ENCODE data around the gene TPSD1. TPM values are rescaled to one million over a fixed set of nuclear protein-coding genes. Genes with fewer than 3 reads are reported as not detected.
"Not testable (repeated sequence)": the region's sequence is repeated elsewhere in the genome, so short reads cannot be mapped to it uniquely, and the experiment has no call there.

The TPSD1 gene
- total RNA-seq, 1 donor from 2014 or later: not detected

GRCh38 chr16:1243363-1243762 lies 12.5 kb upstream of the TPSD1 start:
- H3K27me3 Mint-ChIP-seq; H3K4me1 Mint-ChIP-seq; intact Hi-C loops (cut with micrococcal nuclease); DNase-seq; H3K27ac Mint-ChIP-seq; H3K36me3 Mint-ChIP-seq (ENCODE audit: low read depth); H3K9me3 Mint-ChIP-seq; H3K4me3 Mint-ChIP-seq: not testable (repeated sequence)

DNA sequence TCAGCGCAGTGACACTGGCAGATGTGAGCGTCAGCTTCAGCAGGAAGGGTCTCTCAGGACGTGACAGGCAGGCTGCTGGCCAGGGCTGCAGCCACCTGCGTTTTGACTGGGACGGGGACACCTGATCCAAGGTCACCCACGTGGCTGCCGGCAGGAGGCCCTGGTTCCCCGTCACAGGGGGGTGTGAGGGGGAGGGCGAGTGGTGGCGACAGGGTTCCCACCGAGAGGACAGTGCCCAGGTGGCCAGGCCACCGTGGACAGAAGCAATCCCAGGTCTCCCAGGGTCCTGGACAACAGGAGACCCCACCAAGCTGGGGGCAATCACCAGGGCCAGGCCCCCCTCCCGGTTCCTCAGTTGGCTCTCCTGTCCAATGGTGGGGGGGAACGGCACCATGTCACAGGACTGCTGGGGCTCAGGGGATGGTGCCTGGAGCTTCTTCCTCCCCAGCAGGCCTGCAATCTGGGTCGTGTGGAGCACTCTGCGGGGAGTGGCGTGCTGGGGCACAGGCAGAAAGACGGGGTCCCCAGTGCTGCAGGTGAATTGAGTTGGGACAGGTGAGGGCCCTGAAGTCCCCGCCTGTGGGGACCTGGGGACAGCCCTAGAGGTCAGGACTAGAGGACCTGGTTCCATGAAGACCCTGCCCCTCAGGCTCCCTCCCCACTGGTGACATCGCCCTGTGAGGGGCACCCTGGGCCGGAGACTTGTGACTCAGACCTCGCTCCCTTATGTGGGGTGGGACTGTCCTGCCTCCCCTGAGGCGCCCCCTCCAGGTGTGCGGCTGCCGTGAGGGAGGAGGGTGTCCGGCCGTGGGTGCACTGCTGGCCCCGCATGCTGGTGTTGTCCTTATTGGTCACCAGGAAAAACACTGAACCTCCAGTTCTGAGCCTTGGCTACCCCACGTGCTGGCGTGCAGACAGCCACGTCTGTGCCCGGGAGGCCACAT lies 11.7 kb upstream of the TPSD1 start:
- intact Hi-C loops (cut with micrococcal nuclease); DNase-seq; H3K27me3 Mint-ChIP-seq; H3K4me1 Mint-ChIP-seq; H3K27ac Mint-ChIP-seq; H3K4me3 Mint-ChIP-seq; H3K36me3 Mint-ChIP-seq (ENCODE audit: low read depth); H3K9me3 Mint-ChIP-seq: not testable (repeated sequence)

GRCh38 chr16:1244881-1245280 lies 11.0 kb upstream of the TPSD1 start:
- peaks cover 4% of the 10 kb centered on the region for H3K4me1 Mint-ChIP-seq
- no peak for DNase-seq
- H3K36me3 Mint-ChIP-seq (ENCODE audit: low read depth): no peaks in the 10 kb centered on the region
- peaks cover 4% of the 10 kb centered on the region for H3K27me3 Mint-ChIP-seq
- no peak overlapping the region for H3K4me3 Mint-ChIP-seq
- H3K27ac Mint-ChIP-seq: no peak overlapping the region
- no peaks in the 10 kb centered on the region for H3K9me3 Mint-ChIP-seq
- intact Hi-C loops (cut with micrococcal nuclease): no loop called here

DNA sequence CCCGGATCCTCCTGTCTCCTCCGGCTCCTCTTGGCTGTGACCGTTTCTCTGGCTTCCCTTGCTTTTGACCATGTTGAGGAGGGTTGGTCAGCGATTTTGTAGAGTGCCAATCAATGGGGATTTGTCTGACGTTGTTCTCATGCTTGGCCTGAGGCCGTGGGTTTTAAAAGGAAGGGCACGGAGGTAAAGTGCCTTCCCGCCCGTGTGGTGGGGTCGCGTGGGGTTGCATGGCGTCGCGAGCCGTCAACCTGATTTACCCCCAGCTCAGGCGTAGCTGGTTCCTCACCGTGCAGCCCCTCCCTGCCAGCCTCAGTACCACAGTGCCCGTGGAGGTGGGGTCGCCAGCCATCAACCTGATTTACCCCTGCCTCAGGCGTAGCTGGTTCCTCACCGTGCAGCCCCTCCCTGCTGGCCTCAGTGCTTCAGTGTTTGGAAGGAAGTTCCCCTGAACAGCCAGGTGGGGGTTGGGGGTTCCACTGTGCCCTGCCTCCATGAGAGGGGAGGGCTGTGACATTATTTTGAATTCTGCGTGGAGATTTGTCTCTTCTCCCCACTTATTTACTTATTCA lies 10.3 kb upstream of the TPSD1 start:
- Mint-ChIP-seq H3K9me3 (no peaks in the 10 kb centered on the region), H3K27me3 (peaks cover 4% of the 10 kb centered on the region), H3K36me3 (ENCODE audit: low read depth) (no peaks in the 10 kb centered on the region), H3K4me3 (no peak overlapping the region), H3K4me1 (peaks cover 4% of the 10 kb centered on the region), H3K27ac (no peak overlapping the region)
- intact Hi-C loops (cut with micrococcal nuclease): no loop called here
- no peak for DNase-seq

- DNase-seq; H3K4me1 Mint-ChIP-seq; H3K4me3 Mint-ChIP-seq; intact Hi-C loops (cut with micrococcal nuclease); H3K9me3 Mint-ChIP-seq; H3K27me3 Mint-ChIP-seq; H3K36me3 Mint-ChIP-seq (ENCODE audit: low read depth); H3K27ac Mint-ChIP-seq: not testable (repeated sequence)
Observed at GRCh38 chr16:1247903-1248537, 7.8 kb upstream of the TPSD1 start.

GRCh38 chr16:1249031-1249755 lies 6.7 kb upstream of the TPSD1 start:
- H3K27ac Mint-ChIP-seq; H3K4me3 Mint-ChIP-seq; H3K27me3 Mint-ChIP-seq; H3K36me3 Mint-ChIP-seq (ENCODE audit: low read depth); H3K4me1 Mint-ChIP-seq; H3K9me3 Mint-ChIP-seq; intact Hi-C loops (cut with micrococcal nuclease); DNase-seq: not testable (repeated sequence)

- H3K27ac Mint-ChIP-seq; H3K36me3 Mint-ChIP-seq (ENCODE audit: low read depth); H3K4me3 Mint-ChIP-seq; DNase-seq; H3K4me1 Mint-ChIP-seq; intact Hi-C loops (cut with micrococcal nuclease); H3K9me3 Mint-ChIP-seq; H3K27me3 Mint-ChIP-seq: not testable (repeated sequence)
Observed at GRCh38 chr16:1253701-1254364, 2.0 kb upstream of the TPSD1 start.

DNA sequence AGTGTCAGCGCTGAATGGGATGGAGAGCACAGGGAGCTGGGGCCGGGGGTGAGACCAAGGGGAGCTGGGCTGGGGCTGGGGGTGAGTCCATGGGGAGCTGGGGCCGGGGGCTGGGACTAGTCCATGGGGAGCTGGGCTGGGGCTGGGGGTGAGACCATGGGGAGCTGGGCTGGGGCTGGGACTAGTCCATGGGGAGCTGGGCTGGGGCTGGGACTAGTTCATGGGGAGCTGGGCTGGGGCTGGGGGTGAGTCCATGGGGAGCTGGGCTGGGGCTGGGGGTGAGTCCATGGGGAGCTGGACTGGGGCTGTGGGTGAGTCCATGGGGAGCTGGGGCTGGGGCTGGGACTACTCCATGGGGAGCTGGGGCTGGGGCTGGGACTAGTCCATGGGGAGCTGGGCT lies 1.0 kb upstream of the TPSD1 start:
- H3K27me3 Mint-ChIP-seq; H3K4me1 Mint-ChIP-seq; H3K4me3 Mint-ChIP-seq; H3K27ac Mint-ChIP-seq; H3K9me3 Mint-ChIP-seq; DNase-seq; H3K36me3 Mint-ChIP-seq (ENCODE audit: low read depth); intact Hi-C loops (cut with micrococcal nuclease): not testable (repeated sequence)

DNA sequence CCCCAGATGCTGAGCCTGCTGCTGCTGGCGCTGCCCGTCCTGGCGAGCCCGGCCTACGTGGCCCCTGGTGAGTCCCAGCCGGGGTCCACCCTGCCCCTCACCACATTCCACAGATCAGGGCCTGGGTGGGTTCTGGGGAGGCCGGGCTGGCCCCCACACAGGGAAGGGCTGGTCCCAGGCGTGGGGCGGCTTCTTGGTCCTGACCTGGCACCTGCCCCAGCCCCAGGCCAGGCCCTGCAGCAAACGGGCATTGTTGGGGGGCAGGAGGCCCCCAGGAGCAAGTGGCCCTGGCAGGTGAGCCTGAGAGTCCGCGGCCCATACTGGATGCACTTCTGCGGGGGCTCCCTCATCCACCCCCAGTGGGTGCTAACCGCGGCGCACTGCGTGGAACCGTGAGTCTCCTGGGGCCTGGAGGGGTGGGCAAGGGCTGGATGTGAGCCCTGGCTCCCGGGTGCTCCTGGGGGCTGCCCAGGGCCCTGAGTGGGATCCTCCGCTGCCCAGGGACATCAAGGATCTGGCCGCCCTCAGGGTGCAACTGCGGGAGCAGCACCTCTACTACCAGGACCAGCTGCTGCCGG lies 516 bp downstream of the TPSD1 start:
- H3K27me3 Mint-ChIP-seq; H3K4me3 Mint-ChIP-seq; H3K27ac Mint-ChIP-seq; H3K4me1 Mint-ChIP-seq; DNase-seq; H3K9me3 Mint-ChIP-seq; intact Hi-C loops (cut with micrococcal nuclease); H3K36me3 Mint-ChIP-seq (ENCODE audit: low read depth): not testable (repeated sequence)

- no peak overlapping the region for H3K27ac Mint-ChIP-seq
- H3K27me3 Mint-ChIP-seq: peaks cover 13% of the 10 kb centered on the region
- intact Hi-C loops (cut with micrococcal nuclease): no loop called here
- DNase-seq: no peak
- no peak overlapping the region for H3K4me3 Mint-ChIP-seq
- H3K36me3 Mint-ChIP-seq (ENCODE audit: low read depth): no peaks in the 10 kb centered on the region
- H3K9me3 Mint-ChIP-seq: no peaks in the 10 kb centered on the region
- peaks cover 4% of the 10 kb centered on the region for H3K4me1 Mint-ChIP-seq
Observed at GRCh38 chr16:1256874-1257322, 1.0 kb downstream of the TPSD1 start.

- Mint-ChIP-seq H3K36me3 (ENCODE audit: low read depth) (no peaks in the 10 kb centered on the region), H3K27ac (no peak overlapping the region), H3K9me3 (no peaks in the 10 kb centered on the region), H3K27me3 (peaks cover 18% of the 10 kb centered on the region), H3K4me3 (no peak overlapping the region), H3K4me1 (peaks cover 4% of the 10 kb centered on the region)
- DNase-seq: no peak
- intact Hi-C loops (cut with micrococcal nuclease): no loop called here
Observed at GRCh38 chr16:1257561-1258224, 1.8 kb downstream of the TPSD1 start.

GRCh38 chr16:1258225-1258600 lies 2.3 kb downstream of the TPSD1 start:
- Mint-ChIP-seq H3K4me3 (no peak overlapping the region), H3K36me3 (ENCODE audit: low read depth) (no peaks in the 10 kb centered on the region), H3K4me1 (peaks cover 4% of the 10 kb centered on the region), H3K27ac (no peak overlapping the region), H3K9me3 (no peaks in the 10 kb centered on the region), H3K27me3 (peaks cover 18% of the 10 kb centered on the region)
- intact Hi-C loops (cut with micrococcal nuclease): no loop called here
- DNase-seq: no peak
